Measurements from ENCODE around the gene CDCP2. TPM values are rescaled to one million over a fixed set of nuclear protein-coding genes. Genes with fewer than 3 reads are reported as not detected.

CDCP2 gene
- total RNA-seq, 1 donor from 2014 or later = not detected

GRCh38 chr1:54114955-54115354, 37.8 kb downstream of the CDCP2 start:
- H3K79me2 ChIP-seq (ENCODE audit: insufficient read depth, low read length) = no peaks in the 10 kb centered on the region
- H3K27ac Mint-ChIP-seq (ENCODE audit: unreplicated experiment) = no peak overlapping the region
- FAIRE-seq (no peak), DNase-seq (ENCODE audit: low read depth) (no peak)
- H3K27me3 Mint-ChIP-seq (ENCODE audit: low read depth, unreplicated experiment) = peaks cover 17% of the 10 kb centered on the region
- H3K9me3 ChIP-seq (ENCODE audit: insufficient read depth, low read depth, low read length) = no peaks in the 10 kb centered on the region
- peaks cover 19% of the 10 kb centered on the region for H3K4me1 ChIP-seq (ENCODE audit: insufficient read depth, low read length)
- no peak overlapping the region for H3K9ac ChIP-seq (ENCODE audit: low read length)
- no peak overlapping the region for H2AFZ ChIP-seq (ENCODE audit: low read depth, low read length)
- no peak overlapping the region for H3K4me3 Mint-ChIP-seq (ENCODE audit: unreplicated experiment)
- no peak overlapping the region for H3K4me2 ChIP-seq (ENCODE audit: low read length)
- no peak overlapping the region for H3K27ac ChIP-seq (ENCODE audit: low read depth, low read length)
- no peak overlapping the region for H3K4me3 ChIP-seq (ENCODE audit: insufficient read depth, low read depth, low read length)
- H4K20me1 ChIP-seq (ENCODE audit: insufficient read depth, low read length) = no peaks in the 10 kb centered on the region
- TF ChIP-seq EZH2 (IDR thresholded peaks at IDR 0.05; ENCODE audit: insufficient read depth, low read length) (no peak), CTCF (IDR thresholded peaks at IDR 0.05; ENCODE audit: insufficient read depth, low read depth, low read length) (no peak)
- H3K27me3 ChIP-seq (ENCODE audit: insufficient read depth, low read length) = no peaks in the 10 kb centered on the region
- peaks cover 3% of the 10 kb centered on the region for H3K4me1 Mint-ChIP-seq (ENCODE audit: low read depth, unreplicated experiment)
- no peaks in the 10 kb centered on the region for H3K36me3 Mint-ChIP-seq (ENCODE audit: low read depth, unreplicated experiment)
- H3K36me3 ChIP-seq (ENCODE audit: insufficient read depth, low read length) = no peaks in the 10 kb centered on the region
- peaks cover 3% of the 10 kb centered on the region for H3K9me3 Mint-ChIP-seq (ENCODE audit: unreplicated experiment)

DNA sequence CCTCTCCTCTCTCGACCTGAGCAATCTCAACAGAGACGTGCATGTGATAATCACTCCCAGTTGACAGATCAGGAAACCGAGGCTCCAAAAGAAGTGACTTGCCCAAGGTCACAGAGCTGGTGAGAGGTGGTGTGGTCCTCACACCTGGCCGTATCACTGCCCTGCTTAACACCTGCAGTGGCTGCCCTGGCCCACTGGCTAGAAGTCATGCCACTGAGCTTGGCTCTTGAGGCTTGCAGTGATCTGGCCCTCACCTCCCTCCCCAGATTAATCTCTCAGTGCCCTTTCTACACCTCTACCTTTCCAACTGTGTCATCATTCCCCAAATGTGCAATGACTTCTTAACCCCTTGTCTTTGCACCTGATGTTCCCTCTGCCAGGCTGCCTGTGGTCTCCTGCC, 38.8 kb downstream of the CDCP2 start:
- FAIRE-seq = no peak
- Mint-ChIP-seq H3K27me3 (ENCODE audit: low read depth, unreplicated experiment) (peaks cover 17% of the 10 kb centered on the region), H3K4me1 (ENCODE audit: low read depth, unreplicated experiment) (peaks cover 3% of the 10 kb centered on the region), H3K36me3 (ENCODE audit: low read depth, unreplicated experiment) (no peaks in the 10 kb centered on the region), H3K9me3 (ENCODE audit: unreplicated experiment) (peaks cover 3% of the 10 kb centered on the region), H3K4me3 (ENCODE audit: unreplicated experiment) (no peak overlapping the region), H3K27ac (ENCODE audit: unreplicated experiment) (no peak overlapping the region)
- no peak overlapping the region for H3K4me3 ChIP-seq (ENCODE audit: insufficient read depth, low read depth, low read length)
- H2AFZ ChIP-seq (ENCODE audit: low read depth, low read length) = no peak overlapping the region
- no peaks in the 10 kb centered on the region for H3K9me3 ChIP-seq (ENCODE audit: insufficient read depth, low read depth, low read length)
- peaks cover 14% of the 10 kb centered on the region for H3K4me1 ChIP-seq (ENCODE audit: insufficient read depth, low read length)
- no peak overlapping the region for H3K27ac ChIP-seq (ENCODE audit: low read depth, low read length)
- no peak overlapping the region for H3K4me2 ChIP-seq (ENCODE audit: low read length)
- H3K27me3 ChIP-seq (ENCODE audit: insufficient read depth, low read length) = no peaks in the 10 kb centered on the region
- no peaks in the 10 kb centered on the region for H3K36me3 ChIP-seq (ENCODE audit: insufficient read depth, low read length)
- TF ChIP-seq CTCF (IDR thresholded peaks at IDR 0.05; ENCODE audit: insufficient read depth, low read depth, low read length) = no peak
- H3K9ac ChIP-seq (ENCODE audit: low read length) = no peak overlapping the region
- H4K20me1 ChIP-seq (ENCODE audit: insufficient read depth, low read length) = no peaks in the 10 kb centered on the region
- no peaks in the 10 kb centered on the region for H3K79me2 ChIP-seq (ENCODE audit: insufficient read depth, low read length)
- no peak for DNase-seq (ENCODE audit: low read depth)

GRCh38 chr1:54112705-54113368, 40.0 kb downstream of the CDCP2 start:
- Histone ChIP-seq H3K4me2 (ENCODE audit: low read length) (no peak overlapping the region), H2AFZ (ENCODE audit: low read depth, low read length) (no peak overlapping the region), H3K4me1 (ENCODE audit: insufficient read depth, low read length) (peaks cover 3% of the 10 kb centered on the region), H3K79me2 (ENCODE audit: insufficient read depth, low read length) (no peaks in the 10 kb centered on the region), H3K27me3 (ENCODE audit: insufficient read depth, low read length) (no peaks in the 10 kb centered on the region), H4K20me1 (ENCODE audit: insufficient read depth, low read length) (no peaks in the 10 kb centered on the region), H3K9me3 (ENCODE audit: insufficient read depth, low read depth, low read length) (no peaks in the 10 kb centered on the region), H3K27ac (ENCODE audit: low read depth, low read length) (no peak overlapping the region), H3K9ac (ENCODE audit: low read length) (no peak overlapping the region), H3K4me3 (ENCODE audit: insufficient read depth, low read depth, low read length) (no peak overlapping the region), H3K36me3 (ENCODE audit: insufficient read depth, low read length) (no peaks in the 10 kb centered on the region)
- no peak for DNase-seq (ENCODE audit: low read depth)
- H3K27me3 Mint-ChIP-seq (ENCODE audit: low read depth, unreplicated experiment) = peaks cover 17% of the 10 kb centered on the region
- no peaks in the 10 kb centered on the region for H3K36me3 Mint-ChIP-seq (ENCODE audit: low read depth, unreplicated experiment)
- H3K4me1 Mint-ChIP-seq (ENCODE audit: low read depth, unreplicated experiment) = peaks cover 3% of the 10 kb centered on the region
- H3K4me3 Mint-ChIP-seq (ENCODE audit: unreplicated experiment) = no peak overlapping the region
- TF ChIP-seq EZH2 (IDR thresholded peaks at IDR 0.05; ENCODE audit: insufficient read depth, low read length) (no peak), CTCF (IDR thresholded peaks at IDR 0.05; ENCODE audit: insufficient read depth, low read depth, low read length) (no peak)
- peaks cover 3% of the 10 kb centered on the region for H3K9me3 Mint-ChIP-seq (ENCODE audit: unreplicated experiment)
- FAIRE-seq = no peak
- H3K27ac Mint-ChIP-seq (ENCODE audit: unreplicated experiment) = no peak overlapping the region
